ENCODE measurements around the gene COPG1.
"Not testable (repeated sequence)": the region's sequence is repeated elsewhere in the genome, so short reads cannot be mapped to it uniquely, and the experiment has no call there.

Gene COPG1, protein sequence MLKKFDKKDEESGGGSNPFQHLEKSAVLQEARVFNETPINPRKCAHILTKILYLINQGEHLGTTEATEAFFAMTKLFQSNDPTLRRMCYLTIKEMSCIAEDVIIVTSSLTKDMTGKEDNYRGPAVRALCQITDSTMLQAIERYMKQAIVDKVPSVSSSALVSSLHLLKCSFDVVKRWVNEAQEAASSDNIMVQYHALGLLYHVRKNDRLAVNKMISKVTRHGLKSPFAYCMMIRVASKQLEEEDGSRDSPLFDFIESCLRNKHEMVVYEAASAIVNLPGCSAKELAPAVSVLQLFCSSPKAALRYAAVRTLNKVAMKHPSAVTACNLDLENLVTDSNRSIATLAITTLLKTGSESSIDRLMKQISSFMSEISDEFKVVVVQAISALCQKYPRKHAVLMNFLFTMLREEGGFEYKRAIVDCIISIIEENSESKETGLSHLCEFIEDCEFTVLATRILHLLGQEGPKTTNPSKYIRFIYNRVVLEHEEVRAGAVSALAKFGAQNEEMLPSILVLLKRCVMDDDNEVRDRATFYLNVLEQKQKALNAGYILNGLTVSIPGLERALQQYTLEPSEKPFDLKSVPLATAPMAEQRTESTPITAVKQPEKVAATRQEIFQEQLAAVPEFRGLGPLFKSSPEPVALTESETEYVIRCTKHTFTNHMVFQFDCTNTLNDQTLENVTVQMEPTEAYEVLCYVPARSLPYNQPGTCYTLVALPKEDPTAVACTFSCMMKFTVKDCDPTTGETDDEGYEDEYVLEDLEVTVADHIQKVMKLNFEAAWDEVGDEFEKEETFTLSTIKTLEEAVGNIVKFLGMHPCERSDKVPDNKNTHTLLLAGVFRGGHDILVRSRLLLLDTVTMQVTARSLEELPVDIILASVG

GRCh38 chr3:129249284-129250065 is at the start of gene COPG1:
Gene COPG1 (plus strand): TSS chr3:129249606. CDS start chr3:129249710, 104 bp downstream.
- peak; percentile 79 for DNase-seq

DNA sequence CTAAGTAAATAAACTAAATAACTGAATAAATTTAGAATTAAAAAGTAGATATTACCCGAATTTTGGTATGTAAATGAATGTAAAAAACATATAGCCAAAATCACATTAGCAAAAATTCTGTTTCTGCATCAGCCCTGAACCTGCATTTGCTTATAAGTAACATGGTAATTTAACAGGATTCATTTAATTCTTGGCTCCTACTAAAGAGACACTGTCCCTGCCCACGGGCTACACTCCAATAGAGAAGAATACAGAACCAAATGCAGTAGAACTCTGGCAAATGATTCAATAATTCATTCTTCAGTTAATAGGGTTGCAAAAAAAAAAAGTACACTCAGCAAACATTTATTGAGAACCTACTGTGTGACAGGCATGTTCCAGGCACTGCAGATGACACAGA is 44.9 kb upstream of the COPG1 start:
- DNase-seq = no peak

DNA sequence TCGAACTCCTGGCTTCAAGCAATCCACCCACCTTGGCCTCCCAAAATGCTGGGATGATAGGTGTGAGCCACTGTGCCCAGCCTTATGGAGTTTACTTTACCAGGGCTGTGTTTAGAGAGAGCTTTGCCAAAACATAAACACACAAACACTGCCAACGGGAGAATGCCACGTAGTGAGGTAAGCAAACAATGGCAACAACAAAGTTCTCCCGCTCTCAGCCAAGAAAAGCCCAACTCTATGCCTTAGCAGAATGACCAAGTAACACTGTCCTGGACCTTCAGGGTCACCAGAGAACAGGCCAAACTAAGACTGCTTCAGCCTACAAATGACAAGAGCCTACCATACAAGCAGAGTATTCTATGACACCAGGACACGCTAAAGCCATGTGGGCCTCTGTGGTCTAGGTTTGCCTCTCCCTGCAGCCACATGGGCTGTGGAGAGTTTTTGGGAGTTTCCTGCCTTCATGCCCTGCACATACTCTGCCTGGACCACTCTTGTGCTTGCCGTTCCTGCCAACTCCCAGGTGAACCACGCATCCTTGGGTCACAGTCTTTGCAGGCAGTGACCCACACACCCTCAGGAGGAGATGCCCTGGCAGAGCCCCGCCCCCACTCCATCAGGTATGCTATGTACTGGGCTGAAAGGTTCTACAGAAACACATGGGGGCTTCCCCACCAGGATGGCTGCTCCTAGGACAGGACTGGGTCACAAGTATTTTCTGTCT is 44.1 kb upstream of the COPG1 start:
- no peak for DNase-seq

GRCh38 chr3:129207479-129207878 is 41.9 kb upstream of the COPG1 start:
- DNase-seq = no peak

DNA sequence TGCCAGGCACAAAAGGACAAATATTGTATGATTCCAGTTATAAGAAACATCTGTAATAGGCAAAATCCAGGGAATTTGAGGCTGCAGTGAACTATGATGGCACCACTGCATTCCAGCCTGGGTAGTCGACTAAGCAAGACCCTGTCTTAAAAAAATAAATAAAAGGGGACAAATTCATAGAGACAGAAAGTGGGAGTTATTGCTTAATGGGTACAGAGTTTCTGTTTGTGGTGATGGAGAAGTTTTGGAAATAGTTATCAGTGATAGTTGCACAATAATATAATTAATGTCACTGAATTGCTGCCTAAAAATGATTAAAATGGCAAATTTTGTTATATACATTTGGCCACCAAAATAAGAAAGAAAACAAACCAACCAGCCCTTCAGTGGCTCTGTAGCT is 38.1 kb upstream of the COPG1 start:
- no peak for DNase-seq

DNA sequence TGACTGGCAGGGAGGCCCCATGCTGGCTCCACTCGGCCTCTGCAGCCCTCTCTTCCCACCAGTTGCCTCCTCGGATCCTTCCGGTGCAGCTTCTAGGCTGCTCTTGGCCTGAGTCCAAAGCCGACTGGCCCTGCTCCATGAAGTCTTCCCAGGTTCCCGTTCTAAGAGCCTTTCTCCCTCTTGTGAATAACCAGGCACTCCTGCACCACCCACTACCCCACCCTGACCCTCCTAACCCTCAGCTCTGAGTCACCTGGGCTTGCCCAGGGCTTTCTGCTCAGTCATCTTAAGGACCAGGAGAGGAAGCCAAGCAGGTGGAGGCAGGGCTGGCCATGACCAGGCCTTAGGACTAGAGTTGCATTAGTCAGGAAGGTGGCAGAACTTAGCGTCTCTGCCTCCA is 37.6 kb upstream of the COPG1 start:
- DNase-seq = peak; percentile 76

- DNase-seq = no peak
Measured at GRCh38 chr3:129213238-129213637, 36.2 kb upstream of the COPG1 start.

GRCh38 chr3:129218742-129219141 is 30.7 kb upstream of the COPG1 start:
- no peak for DNase-seq

DNA sequence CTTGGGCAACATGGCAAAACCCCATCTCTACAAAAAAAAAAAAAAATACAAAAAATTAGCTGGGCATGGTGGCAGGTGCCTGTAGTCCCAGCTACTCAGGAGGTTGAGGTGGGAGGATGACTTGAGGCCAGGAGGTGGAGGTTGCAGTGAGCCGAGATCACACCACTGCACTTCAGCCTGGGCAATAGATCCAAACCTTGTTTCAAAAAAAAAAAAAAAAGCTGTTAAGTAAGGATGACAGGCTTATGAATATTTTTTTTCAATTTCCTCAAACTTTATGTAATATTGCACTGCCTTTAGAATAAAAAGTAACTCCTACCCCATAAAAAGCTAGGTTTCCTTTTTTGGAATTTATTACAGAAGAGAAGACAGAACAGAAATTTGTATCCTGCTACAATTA is 25.0 kb upstream of the COPG1 start:
- DNase-seq = not testable (repeated sequence)

DNA sequence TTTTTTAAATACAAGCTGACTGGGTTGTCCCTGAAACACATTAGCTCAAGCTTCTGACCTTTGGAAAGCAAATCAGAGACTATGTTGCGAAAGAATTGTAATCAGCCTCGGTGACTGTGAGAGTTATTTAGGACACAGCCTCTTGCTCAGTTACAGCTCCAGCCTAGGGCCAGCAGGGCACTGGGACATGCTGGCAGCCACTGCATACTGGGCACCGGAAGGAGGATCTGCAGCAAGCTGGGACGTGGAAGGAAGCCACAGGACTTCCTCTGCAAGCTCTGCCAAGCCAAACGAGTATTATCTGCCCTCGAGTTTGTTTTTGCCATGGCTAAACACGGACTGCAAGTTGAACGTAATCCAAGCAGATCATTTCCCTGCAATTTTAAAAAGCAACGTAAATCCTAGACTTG is 24.4 kb upstream of the COPG1 start:
- DNase-seq = no peak

DNA sequence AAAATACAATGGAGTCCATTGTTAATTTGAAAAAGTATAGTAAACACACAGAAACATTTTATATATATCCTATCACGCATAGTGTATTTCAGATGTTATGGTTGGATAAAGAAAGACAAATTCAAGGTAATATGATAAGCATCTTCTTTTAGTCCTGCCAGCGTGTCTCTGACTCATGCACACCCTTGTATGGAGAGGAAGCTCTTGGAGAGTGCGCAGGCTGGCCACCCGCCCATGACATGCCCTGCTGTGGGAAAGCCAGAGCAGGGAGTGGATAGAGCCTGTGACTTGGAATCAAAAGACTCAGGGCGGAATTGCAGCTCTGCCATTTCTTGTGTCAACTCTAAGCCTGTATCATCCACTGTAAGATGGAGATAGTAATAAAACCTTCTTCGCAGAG is 23.0 kb upstream of the COPG1 start:
- peak; percentile 48 for DNase-seq

DNA sequence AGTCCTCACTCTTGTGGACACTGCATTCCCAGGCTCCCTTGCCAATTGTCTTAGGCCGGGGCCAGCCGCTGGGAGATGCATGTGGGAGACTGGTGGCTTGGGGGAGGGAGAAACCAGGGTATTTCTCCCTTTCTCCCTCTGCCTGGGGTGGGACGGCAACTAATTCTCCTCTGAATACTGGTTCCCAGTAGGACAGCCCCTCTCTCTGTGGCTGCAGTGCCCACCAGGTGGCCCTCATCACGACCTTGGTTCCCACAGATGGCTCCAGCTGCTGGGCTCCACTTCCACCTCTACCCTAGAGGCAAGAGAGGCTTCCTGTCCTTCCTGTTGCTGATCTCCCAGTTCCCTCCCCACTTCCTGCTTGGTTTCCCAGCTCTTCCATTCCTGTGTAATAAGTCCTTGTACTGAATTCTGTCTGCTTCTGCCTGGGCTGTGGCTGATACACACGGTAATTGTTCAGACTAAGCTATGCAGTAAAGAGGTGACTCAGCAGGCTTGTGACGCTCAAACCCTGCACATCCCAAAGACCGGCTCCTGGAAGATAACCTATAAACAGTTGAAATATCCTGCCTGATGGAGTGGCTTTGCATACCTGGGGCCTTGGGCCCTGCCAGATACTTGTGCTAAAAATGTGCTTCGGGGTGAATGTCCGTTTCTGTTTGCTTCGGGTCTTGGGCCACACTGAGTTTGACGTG is 20.4 kb upstream of the COPG1 start:
- DNase-seq = no peak

- peak; percentile 23 for DNase-seq
Measured at GRCh38 chr3:129230311-129231019, 18.9 kb upstream of the COPG1 start.

DNA sequence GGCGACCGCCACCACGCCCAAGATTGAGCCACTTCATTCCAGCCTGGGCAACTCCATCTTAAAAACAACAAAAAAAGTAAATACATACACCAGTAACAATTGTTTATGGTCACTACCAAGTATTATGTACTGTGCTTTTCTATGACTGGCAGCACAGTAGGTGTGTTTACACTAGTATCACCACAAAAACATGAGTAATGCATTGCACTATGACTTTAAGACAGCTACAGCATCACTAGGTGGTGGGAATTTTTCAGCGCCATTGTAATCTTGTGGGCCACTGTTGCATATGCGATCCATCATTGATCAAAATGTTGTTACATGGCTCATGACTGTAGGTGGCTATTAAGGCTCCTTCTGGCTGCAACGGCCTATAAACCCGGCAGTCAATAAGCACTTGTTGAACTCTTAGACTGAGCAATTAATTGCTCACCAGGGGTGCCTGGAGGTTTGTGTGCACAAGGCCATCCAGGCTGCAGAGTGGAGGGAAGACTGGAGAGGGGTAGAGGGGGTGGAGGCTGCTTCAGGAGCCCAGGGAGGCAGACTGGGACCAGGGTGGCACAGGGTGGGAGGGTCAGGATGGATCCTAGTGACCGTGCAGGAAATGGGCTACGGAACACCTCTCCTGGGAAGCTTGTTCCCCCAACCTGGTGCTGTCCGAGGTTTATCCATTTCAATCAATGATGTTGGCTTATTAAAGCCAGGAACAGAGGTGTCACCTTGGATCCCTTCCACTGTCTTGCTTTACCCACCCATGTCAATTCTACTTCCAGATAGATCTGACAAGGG is 17.9 kb upstream of the COPG1 start:
- DNase-seq = no peak

- no peak for DNase-seq
Measured at GRCh38 chr3:129233538-129233937, 15.9 kb upstream of the COPG1 start.

GRCh38 chr3:129234441-129234840 is 15.0 kb upstream of the COPG1 start:
- DNase-seq = no peak

DNA sequence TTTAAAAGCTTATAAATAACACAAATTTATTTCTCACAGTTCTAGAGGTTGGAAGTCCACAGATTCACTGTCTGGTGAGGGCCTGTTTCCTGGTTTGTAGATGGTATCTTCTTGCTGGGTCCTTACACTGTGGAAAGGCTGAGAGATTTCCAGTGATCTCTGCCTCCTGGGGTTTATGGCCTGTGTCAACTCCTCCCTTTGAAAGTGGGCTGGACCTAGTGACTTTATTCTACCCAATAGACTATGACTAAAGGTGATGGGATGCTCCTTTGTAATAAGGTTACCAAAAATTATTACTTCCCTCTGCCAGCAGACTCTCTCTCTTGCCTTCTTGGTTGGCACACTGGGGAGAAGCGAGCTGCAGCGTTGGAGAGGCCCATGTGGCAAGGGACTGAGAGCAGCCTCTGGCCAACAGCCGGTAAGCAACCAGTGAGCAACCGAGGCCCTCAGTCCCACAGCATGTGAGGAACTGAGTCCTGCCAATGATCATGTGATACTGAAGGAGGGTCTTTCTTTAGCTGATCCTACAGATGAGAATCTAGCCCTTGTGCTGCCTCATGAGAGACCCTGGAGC is 14.0 kb upstream of the COPG1 start:
- no peak for DNase-seq

DNA sequence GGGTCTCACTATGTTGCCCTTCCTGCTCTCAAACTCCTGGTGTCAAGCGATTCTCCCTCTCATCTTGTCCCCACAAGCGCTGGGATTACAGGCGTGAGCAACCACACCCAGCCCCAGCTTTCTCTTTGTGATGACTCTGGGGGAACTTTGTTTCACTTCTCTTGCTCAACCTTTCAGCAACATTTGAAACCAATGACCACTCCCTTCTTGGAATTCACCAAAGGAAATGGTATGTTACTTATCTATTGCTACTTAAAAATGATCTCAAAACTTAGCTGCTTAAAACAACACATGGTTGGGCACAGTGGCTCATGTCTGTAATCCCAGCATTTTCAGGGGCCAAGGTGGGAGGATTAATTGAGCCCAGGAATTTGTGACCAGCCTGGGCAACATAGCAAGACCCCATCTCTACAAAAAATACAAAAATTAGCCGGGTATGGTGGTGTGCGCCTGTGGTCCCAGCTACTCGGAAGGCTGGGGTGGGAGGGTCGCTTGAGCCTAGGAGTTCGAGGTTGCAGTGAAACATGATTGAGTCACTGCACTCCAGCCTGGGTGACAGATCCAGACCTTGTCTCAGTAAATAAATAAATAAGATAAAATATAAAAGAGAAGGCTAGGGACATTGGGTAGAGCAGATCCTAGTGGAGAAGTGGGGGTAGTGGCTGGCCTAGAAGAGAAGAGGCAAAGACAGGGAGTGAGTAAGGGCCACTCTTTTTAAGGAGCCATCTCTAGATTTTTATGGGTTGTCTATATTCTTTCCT is 10.3 kb upstream of the COPG1 start:
- DNase-seq = no peak

GRCh38 chr3:129239991-129240390 is 9.4 kb upstream of the COPG1 start:
- DNase-seq = no peak
